ENCODE measurements around the gene ABHD12. TPM values are rescaled to one million over a fixed set of nuclear protein-coding genes. Genes with fewer than 3 reads are reported as not detected.

Gene ABHD12
- total and polyA plus RNA-seq, 2 donors (not counting 1 experiment from before 2014, with no cell fraction given), result 9.6 to 28.3 TPM

DNA sequence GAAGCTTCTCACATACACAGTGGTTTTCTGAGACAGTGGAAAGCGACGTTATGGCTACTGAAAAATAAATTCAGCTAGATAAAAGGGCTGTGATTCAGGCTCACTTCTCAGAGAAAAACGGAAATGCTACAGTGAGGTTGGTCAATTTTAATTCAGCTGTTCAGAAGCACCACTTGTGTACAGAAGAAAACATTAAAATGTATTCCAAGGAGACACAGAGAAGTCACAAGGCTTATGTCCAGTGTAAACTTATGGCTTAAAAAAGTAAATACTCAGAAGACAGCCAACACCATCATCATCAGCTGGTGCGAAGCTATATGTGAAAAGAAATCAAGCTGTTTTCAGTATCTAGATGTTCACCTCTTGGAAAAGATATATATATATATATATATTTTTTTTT is 68.6 kb downstream of the ABHD12 start:
- H3K27ac Mint-ChIP-seq, result peak overlapping the region; percentile 64
- intact Hi-C loops (cut with micrococcal nuclease), result no loop called here

More for the DNA sequence above, 68.6 kb downstream of the ABHD12 start:
- Histone ChIP-seq H4K20me1 (ENCODE audit: control insufficient read depth, insufficient read depth, low read length, poor library complexity, severe bottlenecking) (no peaks in the 10 kb centered on the region), H3K79me2 (ENCODE audit: control insufficient read depth, insufficient read depth, low read length) (peaks cover 9% of the 10 kb centered on the region), H3K36me3 (replicated peaks in 1 of 2; ENCODE audit: control extremely low read depth in 1 of 2, control insufficient read depth in 1 of 2, extremely low read depth in 1 of 2, insufficient read depth in 2 of 2, low read length in 1 of 2) (peaks cover 1 to 6% of the 10 kb centered on the region in 2 experiments), H3K27me3 (replicated peaks in 1 of 4; ENCODE audit: control extremely low read depth in 1 of 4, control insufficient read depth in 3 of 4, insufficient read depth in 4 of 4, low read length in 3 of 4) (no peaks in the 10 kb centered on the region), H3K4me1 (ENCODE audit: control insufficient read depth in 2 of 2, insufficient read depth in 2 of 2, low read length in 2 of 2) (peaks cover 17 to 27% of the 10 kb centered on the region in 2 donors), H3K27ac (ENCODE audit: low read length in 2 of 2) (no peak overlapping the region), H3K9me3 (ENCODE audit: control extremely low read depth in 1 of 3, control insufficient read depth in 2 of 3, insufficient read depth in 1 of 3, low read length in 2 of 3) (no peaks in the 10 kb centered on the region), H3K4me3 (ENCODE audit: control extremely low read depth in 1 of 5, extremely low read depth in 1 of 5, insufficient read depth in 1 of 5, low read depth in 2 of 5, low read length in 4 of 5) (no peak overlapping the region), H2AFZ (ENCODE audit: insufficient read depth, low read depth, low read length, poor library complexity, severe bottlenecking) (no peak overlapping the region), H3K9ac (ENCODE audit: low read length) (no peak overlapping the region), H3K4me2 (replicated peaks; ENCODE audit: low read depth, low read length, poor library complexity, severe bottlenecking) (no peak overlapping the region)
- TF ChIP-seq CTCF (IDR thresholded peaks at IDR 0.05) (no peak), EZH2 (IDR thresholded peaks at IDR 0.05; ENCODE audit: borderline replicate concordance, insufficient read depth, low read depth, low read length, poor library complexity, severe bottlenecking) (no peak)
- Mint-ChIP-seq H3K9me3 (ENCODE audit: insufficient read depth) (no peaks in the 10 kb centered on the region), H3K27me3 (no peaks in the 10 kb centered on the region), H3K4me3 (no peak overlapping the region), H3K4me1 (peaks cover 42% of the 10 kb centered on the region)
- ChIA-PET POLR2A (no interaction called here), CTCF (interaction anchor here (0.8 to 1.1 kb wide), 2 partner anchors 25 to 77 kb away, joined by 3 to 7 read pairs; no protein-coding TSS in a partner anchor)
- no CpG with 5 or more reads among the region's 4 CpGs for WGBS (ENCODE audit: insufficient coverage)
- ATAC-seq (ENCODE audit: low read depth) (no peak), DNase-seq (no peak)
